GM12891 (cell line): ENCODE measurements around the gene HCAR2. TPM values are rescaled to one million over a fixed set of nuclear protein-coding genes. Genes with fewer than 3 reads are reported as not detected.
"Not testable (repeated sequence)": the region's sequence is repeated elsewhere in the genome, so short reads cannot be mapped to it uniquely, and the experiment has no call there.

Source experiments
- DNase-seq: peaks from one replicate; pipeline ENCODE4 v3.0.0; 2011; ENCODE audit warnings: low spot score; ENCODE audit not compliant: insufficient read length
- FAIRE-seq: peaks from 2 replicates; lab custom pipeline; 2011; peaks lifted over from hg19 to GRCh38; lab: Jason Lieb, UNC
- PAX5 ChIP-seq: IDR thresholded peaks from 2 replicates; pipeline ENCODE4 v1.6.1; 2011; ENCODE audit warnings: low read length, moderate library complexity, mild to moderate bottlenecking; ENCODE audit not compliant: insufficient read depth, severe bottlenecking
- POLR2A ChIP-seq: IDR thresholded peaks from 2 replicates; pipeline ENCODE4 v1.6.1; 2011; ENCODE audit warnings: low read depth, low read length, control low read depth
- POLR2AphosphoS5 ChIP-seq: IDR thresholded peaks from 2 replicates; pipeline ENCODE4 v1.6.1; 2011; ENCODE audit warnings: low read depth, low read length, control low read depth
- POU2F2 ChIP-seq: IDR thresholded peaks from 2 replicates; pipeline ENCODE4 v1.6.1; 2011; ENCODE audit warnings: low read depth, mild to moderate bottlenecking, control low read depth, low read length, moderate library complexity
- SPI1 ChIP-seq: IDR thresholded peaks from 2 replicates; pipeline ENCODE4 v1.6.1; 2011; ENCODE audit warnings: low read depth, low read length, control low read depth
- TAF1 ChIP-seq: IDR thresholded peaks from 2 replicates; pipeline ENCODE4 v1.6.1; 2011; ENCODE audit warnings: low read depth, low read length, control low read depth
- polyA plus RNA-seq: library from polyadenylated mRNA; unstranded; fragments of >200 nt; gene quantifications from one replicate; pipeline ENCODE4 v1.2.1, GENCODE V29; 2012; ENCODE audit warnings: low read depth, missing spikeins, inconsistent platforms; ENCODE audit not compliant: missing spikeins

The HCAR2 gene
- polyA plus RNA-seq = 0.13 TPM

- DNase-seq, FAIRE-seq: not testable (repeated sequence)
These were observed at the start of gene HCAR2 for GRCh38 chr12:122702890-122703611. Gene HCAR2 (minus strand): TSS chr12:122703357. CDS start chr12:122703283, 74 bp downstream.

DNA sequence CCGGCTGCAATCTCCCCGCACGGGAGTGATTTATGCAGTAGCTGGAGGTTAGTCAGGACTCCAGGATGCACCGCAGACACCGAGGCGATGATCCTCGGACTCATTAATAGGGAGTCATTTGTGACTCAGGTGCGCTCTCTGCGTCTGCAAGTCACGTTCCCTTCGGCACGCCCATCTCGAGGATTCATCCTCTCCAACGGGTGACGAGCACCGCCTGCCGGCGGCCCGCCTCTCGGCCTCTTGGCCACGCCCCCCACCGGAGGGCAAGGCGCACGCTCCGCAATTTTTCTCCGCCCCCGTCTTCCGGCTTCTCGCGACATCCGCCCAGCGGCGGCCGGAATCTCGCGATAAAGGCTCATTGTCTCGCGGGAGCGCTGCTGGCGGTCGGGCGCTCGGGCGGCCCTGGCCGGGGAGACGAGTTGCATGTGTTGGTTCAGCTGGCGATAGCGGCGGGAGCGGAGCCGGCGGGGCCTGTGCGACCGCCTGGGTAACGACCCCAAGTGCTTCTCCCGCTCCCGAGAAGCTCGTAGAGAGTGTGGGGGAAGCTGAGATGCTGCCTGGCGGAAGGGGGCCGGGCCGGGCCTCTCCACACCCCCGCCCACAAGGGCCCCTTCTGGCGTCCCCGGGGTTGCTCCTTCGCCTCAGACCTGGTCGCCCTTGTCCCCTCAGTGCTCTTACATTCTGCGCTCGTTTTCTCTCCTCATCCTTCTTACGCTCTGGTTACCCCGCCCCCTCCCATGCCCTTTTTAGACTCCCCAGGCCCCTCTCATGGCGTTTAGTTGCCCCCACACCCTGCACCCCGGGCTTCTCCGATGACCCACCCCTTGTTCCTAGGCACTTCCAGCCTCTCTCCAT is 49.5 kb upstream of the HCAR2 start, which contains the start of gene DENR:
Gene DENR (plus strand): TSS at position 361 of the 855 bp plus-strand sequence. CDS start 878 bp downstream, outside the sequence.
- FAIRE-seq (peak; percentile 98), DNase-seq (peak; percentile 87)
- TF ChIP-seq POLR2A (peak; percentile 87), PAX5 (peak; percentile 86), POU2F2 (peak; percentile 53; the same call in 1 of the 2 replicates), SPI1 (no peak), TAF1 (peak; percentile 78; the same call in 1 of the 2 replicates), POLR2AphosphoS5 (peak; percentile 79)

DNA sequence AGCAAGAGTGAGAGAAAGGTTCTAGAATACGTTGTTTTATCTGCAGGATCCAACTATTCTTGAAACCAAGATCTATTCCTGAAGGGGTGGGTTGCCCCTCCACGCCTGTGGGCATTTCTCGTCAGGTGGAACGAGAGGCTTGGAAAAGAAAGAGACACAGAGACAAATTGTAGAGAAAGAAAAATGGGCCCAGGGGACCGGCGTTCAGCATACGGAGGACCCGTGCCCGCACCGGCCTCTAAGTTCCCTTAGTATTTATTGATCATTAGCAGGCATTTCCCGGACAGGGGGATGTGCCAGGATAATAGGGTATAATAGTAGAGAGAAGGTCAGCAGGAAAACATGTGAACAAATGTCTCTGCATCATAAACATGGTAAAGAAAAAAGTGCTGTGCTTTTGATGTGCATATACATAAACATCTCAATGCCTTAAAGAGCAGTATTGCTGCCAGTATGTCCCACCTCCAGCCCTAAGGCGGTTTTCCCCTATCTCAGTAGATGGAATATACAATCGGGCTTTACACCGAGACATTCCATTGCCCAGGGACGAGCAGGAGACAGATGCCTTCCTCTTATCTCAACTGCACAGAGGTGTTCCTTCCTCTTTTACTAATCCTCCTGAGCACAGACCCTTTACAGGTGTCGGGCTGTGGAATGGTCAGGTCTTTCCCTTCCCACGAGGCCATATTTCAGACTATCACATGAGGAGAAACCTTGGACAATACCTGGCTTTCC is 47.8 kb upstream of the HCAR2 start:
- FAIRE-seq = not testable (repeated sequence)

GRCh38 chr12:122749569-122750332 is 46.6 kb upstream of the HCAR2 start:
- no peak for FAIRE-seq
- DNase-seq = no peak
- TF ChIP-seq TAF1 (no peak), PAX5 (no peak), POLR2AphosphoS5 (no peak), POLR2A (no peak), POU2F2 (no peak), SPI1 (no peak)

More for the DNA sequence above, 47.8 kb upstream of the HCAR2 start:
- not testable (repeated sequence) for DNase-seq

DNA sequence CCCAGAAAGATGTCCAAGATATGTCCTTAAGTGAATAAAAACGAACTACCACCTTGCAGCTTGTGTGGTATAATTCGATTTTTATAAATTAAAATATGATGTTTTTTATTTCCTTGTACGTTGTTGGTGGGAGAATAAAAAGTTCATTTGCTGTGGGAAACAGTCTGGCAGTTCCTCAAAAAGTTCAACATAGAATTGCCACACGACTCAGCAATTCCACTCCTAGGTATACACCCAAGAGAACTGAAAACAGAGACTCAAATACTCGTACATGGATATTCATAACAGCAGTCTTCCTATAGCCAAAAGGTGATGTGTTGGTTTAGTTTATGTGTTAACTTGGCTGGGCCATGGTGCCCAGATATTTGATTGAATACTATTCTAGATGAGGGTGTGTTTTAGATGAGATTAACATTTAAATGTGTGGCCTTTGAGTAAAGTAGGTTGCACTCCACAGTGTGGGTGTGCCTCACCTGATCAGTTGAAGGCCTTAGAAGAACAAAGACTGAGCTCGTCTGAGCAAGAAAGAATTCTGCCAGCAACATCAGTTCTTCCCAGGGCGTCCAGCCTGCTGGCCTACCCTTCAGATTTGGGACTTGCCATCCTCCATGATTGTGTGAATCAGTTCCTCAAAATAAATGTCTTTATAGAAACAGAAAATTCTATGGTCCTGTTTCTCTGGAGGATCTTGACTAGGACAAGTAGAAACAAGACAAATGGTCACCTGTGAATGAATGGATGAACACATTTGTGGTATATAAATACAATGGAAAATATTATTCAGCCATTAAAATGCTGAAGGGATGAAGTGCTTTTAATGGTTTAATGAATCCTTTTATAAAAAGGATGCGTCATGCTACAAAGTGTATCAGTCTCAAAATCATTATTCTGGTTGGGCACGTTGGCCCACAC is 44.3 kb upstream of the HCAR2 start:
- no peak for DNase-seq
- TF ChIP-seq POLR2AphosphoS5 (no peak), SPI1 (peak; percentile 33), POLR2A (no peak)
- no peak for FAIRE-seq

GRCh38 chr12:122743895-122744525 is 40.9 kb upstream of the HCAR2 start:
- TF ChIP-seq SPI1 = no peak
- no peak for TF ChIP-seq PAX5
- no peak for FAIRE-seq
- no peak for DNase-seq

DNA sequence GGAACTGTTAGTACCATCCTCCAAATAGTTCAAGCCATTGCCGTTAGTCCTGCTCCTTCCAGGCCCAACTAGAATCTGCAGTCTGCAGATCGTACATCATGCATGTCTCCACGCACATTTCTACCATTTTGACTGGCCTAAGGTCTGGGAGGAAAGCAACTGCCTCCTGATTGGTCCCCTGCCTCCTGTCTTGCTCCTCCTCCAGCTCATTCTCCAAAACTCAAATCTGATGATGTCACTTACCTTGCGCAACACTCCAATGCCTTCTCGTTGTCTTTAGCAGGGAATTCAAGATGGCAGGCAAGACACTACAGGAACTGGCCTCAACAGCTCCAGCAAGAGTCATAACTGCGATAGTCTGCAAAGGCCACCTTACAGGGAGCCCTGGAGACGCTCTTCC is 37.2 kb upstream of the HCAR2 start:
- FAIRE-seq (no peak), DNase-seq (no peak)
- TF ChIP-seq PAX5 (no peak), POLR2A (no peak)

DNA sequence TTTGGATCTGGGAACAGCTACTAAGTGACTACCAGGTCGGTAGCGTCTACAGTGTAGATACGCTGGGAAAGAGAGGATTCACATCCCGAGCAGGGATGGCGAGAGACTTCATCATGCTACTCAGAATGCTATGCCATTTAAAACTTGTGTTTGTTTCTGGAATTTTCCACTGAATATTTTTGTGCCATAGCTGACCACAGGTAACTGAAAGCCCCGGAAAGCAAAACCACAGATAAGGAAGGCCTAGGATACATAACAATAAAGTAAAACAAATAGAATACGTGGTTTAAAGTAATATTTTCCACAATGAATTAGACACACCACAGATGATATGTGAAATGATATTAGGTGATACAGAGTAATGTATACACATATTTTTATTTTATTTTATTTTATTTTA is 35.4 kb upstream of the HCAR2 start:
- DNase-seq = no peak
- TF ChIP-seq PAX5 = no peak
- no peak for TF ChIP-seq POU2F2
- TF ChIP-seq POLR2AphosphoS5 = no peak
- no peak for TF ChIP-seq POLR2A
- TF ChIP-seq SPI1 = no peak
- TF ChIP-seq TAF1 = no peak
- FAIRE-seq = no peak

DNA sequence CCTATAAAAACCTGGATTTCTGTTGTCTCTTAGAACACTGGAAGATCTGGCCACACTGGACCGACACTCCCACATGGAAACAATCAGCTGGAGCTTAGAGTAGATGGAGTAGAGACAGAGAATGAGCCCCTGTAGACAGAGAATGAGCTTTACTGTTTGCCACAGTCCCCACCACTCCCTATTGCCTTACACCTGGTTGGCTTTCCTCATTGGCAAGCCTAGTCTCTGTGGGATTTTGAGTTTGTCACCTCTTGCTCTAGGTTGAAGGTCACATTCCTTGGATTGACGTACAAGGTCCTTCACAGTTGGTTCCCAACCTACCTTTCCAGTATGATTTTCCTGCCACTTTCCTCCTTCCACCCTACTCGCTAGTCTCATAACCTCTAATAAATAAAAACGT is 29.5 kb upstream of the HCAR2 start:
- no peak for FAIRE-seq
- no peak for DNase-seq
- no peak for TF ChIP-seq PAX5
- no peak for TF ChIP-seq TAF1
- no peak for TF ChIP-seq POU2F2
- no peak for TF ChIP-seq SPI1
- no peak for TF ChIP-seq POLR2A
- no peak for TF ChIP-seq POLR2AphosphoS5
